Kidney epithelial cell (primary cell): ENCODE data around the gene ZNF532. TPM values are rescaled to one million over a fixed set of nuclear protein-coding genes. Genes with fewer than 3 reads are reported as not detected.

Experiments
- DNase-seq: peaks from one replicate; pipeline ENCODE4 v3.0.0-alpha.2; 2010; ENCODE audit warnings: low read depth
- H3K27me3 ChIP-seq: 2 replicates; pipeline ENCODE4 v1.6.0; 2011; ENCODE audit warnings: low read length; ENCODE audit not compliant: control insufficient read depth, insufficient read depth
- H3K36me3 ChIP-seq: 2 replicates; pipeline ENCODE4 v1.5.1; 2011; ENCODE audit warnings: low read length; ENCODE audit not compliant: control insufficient read depth, insufficient read depth
- H3K4me3 ChIP-seq: 2 replicates; pipeline ENCODE4 v1.5.1; 2011; ENCODE audit warnings: low read depth, mild to moderate bottlenecking, control low read depth, low read length
- total RNA-seq: library from RNA; depleted of rRNA; stranded (reverse); fragments of >200 nt; gene quantifications from 2 replicates; pipeline ENCODE4 v1.2.3, GENCODE V29; 2015
- TF ChIP-seq, protein P1 (sequence below): IDR thresholded peaks from 2 replicates; pipeline ENCODE4 v1.5.1; 2011; ENCODE audit warnings: mild to moderate bottlenecking, moderate library complexity, low read length, control low read depth, inconsistent platforms; ENCODE audit not compliant: insufficient read depth, poor library complexity, severe bottlenecking

Gene ZNF532
- total RNA-seq, 1 donor from 2014 or later, result 89.5 TPM

DNA sequence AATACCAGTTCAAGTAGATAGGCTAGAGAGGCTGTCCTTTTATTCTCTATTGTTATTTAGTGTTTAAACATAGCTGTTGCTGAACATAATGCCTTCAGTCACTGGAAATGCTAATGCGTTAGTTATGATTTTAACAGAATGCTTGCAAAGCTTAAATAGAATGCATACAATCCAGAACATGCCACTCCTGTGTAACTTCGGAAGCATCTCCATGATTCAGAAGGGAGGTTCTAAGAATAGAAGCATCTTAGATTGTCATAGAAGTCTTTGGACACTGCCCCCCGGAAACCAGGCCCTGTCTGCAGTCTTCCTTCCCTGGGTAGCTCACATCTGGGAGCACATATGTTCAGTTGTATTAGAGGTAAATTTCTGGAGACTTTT is 73.2 kb downstream of the ZNF532 start:
- TF ChIP-seq, protein P1, sequence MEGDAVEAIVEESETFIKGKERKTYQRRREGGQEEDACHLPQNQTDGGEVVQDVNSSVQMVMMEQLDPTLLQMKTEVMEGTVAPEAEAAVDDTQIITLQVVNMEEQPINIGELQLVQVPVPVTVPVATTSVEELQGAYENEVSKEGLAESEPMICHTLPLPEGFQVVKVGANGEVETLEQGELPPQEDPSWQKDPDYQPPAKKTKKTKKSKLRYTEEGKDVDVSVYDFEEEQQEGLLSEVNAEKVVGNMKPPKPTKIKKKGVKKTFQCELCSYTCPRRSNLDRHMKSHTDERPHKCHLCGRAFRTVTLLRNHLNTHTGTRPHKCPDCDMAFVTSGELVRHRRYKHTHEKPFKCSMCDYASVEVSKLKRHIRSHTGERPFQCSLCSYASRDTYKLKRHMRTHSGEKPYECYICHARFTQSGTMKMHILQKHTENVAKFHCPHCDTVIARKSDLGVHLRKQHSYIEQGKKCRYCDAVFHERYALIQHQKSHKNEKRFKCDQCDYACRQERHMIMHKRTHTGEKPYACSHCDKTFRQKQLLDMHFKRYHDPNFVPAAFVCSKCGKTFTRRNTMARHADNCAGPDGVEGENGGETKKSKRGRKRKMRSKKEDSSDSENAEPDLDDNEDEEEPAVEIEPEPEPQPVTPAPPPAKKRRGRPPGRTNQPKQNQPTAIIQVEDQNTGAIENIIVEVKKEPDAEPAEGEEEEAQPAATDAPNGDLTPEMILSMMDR, result no peak
- no peak for DNase-seq
- Histone ChIP-seq H3K4me3 (no peak overlapping the region), H3K36me3 (peaks cover 2% of the 10 kb centered on the region), H3K27me3 (no peaks in the 10 kb centered on the region)

DNA sequence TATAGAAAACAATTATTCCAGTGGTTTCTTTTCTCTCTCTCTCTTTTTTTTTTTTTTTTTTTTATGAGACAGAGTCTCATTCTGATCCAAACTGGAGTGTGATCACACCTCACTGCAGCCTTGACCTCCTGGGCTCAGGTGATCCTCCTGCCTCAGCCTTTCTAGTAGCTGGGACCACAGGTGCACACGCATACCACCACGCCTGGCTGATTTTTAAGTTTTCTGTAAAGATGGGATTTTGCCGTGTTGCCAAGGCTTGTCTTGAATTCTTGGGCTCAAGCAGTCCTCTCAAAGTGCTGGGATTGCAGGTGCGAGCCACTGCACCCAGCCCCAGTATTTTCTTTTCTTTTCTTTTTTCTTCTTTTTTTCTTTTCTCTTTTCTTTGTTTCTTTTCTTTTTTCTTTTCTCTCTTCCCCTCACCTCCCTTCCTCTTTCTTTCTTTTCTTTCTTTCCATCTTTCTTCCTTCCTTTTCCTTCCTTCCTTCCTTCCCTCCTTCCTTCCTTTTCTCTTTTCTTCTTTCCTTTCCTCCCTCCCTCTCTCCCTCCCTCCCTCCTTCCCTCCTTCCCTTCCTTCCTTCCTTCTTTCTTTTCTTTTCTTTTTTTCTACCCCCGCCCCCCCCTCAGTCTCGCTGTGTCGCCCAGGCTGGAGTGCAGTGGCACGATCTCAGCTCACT is 76.9 kb downstream of the ZNF532 start:
- H3K4me3 ChIP-seq, result no peak overlapping the region
- DNase-seq, result no peak
- H3K36me3 ChIP-seq, result peaks cover 2% of the 10 kb centered on the region
- TF ChIP-seq, protein P1, result no peak
- no peaks in the 10 kb centered on the region for H3K27me3 ChIP-seq

GRCh38 chr18:58943896-58944295 is 79.2 kb downstream of the ZNF532 start:
- TF ChIP-seq, protein P1, result no peak
- DNase-seq, result no peak
- H3K36me3 ChIP-seq, result peaks cover 2% of the 10 kb centered on the region
- H3K27me3 ChIP-seq, result no peaks in the 10 kb centered on the region
- no peak overlapping the region for H3K4me3 ChIP-seq

DNA sequence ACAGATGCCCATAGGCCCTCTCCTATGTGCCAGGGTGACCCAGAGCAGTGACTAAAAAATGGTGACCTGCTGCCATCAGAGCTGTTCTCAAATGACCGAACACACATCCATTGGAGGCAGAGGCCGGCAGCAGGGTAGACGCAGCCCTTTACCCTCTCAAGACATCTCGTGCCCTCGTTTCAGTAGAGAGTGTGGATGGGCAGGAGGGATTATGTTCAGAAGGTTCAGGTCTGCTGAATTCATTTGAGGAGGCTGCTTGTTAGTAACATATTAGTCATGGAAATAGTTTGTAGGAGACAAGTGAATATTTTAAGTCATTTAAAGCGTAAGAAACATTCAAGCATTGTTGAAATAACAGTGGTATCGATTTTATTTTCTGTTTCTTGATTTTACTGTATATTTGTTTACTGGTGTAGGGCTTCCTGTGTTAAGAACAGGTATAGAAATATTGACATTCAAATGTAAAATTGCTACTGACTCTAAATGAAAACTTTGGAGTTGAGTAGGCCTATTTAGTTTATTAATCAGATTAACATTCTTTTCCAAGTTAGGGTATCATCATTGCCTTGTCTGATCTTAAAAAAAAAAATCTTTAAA is 82.6 kb downstream of the ZNF532 start:
- TF ChIP-seq, protein P1, result no peak
- Histone ChIP-seq H3K4me3 (no peak overlapping the region), H3K36me3 (no peaks in the 10 kb centered on the region), H3K27me3 (no peaks in the 10 kb centered on the region)
- DNase-seq, result no peak

- no peak for DNase-seq
- TF ChIP-seq, protein P1, result no peak
- H3K27me3 ChIP-seq, result no peaks in the 10 kb centered on the region
- no peaks in the 10 kb centered on the region for H3K36me3 ChIP-seq
- H3K4me3 ChIP-seq, result no peak overlapping the region
These were observed 84.4 kb downstream of the ZNF532 start for GRCh38 chr18:58949031-58949430.
